ENCODE data around the gene VILL. TPM values are rescaled to one million over a fixed set of nuclear protein-coding genes. Genes with fewer than 3 reads are reported as not detected.
"Not testable (repeated sequence)": the region's sequence is repeated elsewhere in the genome, so short reads cannot be mapped to it uniquely, and the experiment has no call there.

Gene VILL
- polyA plus RNA-seq, 1 donor = 9.9 TPM

DNA sequence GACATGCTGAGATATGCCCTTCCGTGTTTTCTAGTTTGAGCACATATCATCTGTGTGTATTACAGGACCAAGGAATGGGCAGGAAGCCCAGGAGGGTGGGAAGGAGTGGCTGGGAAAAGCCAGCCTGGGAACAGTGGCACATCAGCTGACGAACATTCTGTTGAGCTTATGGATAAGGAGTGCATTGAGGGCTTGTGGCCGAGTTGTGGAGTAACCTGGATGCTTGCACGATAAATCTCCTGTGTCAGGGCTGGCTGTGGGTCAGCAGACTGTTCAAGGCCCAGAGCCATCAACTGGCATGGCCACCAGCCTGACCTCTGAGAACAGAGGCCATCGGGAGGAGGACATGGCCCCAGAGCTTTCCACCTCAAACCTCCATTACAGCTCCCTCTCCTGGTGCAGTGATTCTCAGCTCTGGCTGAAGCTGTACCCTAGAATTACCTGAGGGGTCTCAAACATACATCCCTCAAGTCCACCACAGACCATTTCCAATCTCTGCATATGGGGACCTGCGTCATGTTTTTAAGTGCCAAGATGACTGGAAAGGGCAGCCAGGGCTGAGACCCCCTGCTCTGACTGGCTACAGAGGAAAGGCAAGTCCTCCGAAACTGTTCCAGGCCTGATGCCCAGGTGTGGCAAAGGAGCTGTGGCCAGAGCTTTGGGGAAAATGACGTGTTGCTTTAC, 4.8 kb upstream of the VILL start:
- no peak for DNase-seq

DNA sequence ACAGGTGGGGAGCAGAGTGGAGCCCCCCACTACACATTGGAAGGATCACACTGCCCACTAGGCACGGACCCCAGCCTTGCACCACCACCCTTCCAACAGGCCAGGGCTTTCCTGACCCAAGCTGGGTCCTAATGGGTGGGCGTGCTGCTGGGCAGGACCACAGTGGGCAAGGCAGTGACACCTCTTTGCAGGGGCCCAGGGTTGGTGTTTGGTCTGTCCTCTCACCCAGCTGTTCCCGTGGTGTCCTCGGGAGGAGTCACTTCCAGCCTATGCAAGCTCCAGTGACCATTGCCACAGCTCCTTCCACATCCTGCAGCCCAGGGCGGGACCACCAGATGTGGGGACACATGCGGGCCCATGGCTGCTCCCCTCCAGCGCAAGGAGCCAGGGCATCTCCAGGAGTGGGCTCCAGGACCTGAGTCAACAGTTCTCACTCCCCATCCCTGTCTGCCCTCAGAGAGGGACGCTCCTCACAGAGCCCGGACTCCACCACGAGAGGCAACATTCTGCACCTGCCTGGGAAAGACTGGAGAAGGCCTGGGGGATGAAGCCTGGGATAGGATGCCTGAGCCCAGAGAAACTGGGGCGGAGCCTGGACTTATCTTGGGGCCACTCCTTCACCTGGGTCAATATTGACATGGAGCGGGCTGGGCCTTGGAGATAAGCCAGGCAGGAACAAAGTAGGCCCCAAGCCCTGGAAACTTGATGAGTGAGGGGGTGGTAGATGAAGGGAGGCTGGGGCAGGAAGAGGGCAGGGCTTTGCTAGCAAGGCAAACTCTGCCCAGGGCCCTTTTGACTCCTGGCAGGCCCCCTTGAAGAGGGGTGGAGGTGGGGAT, 3.9 kb upstream of the VILL start:
- no peak for DNase-seq

DNA sequence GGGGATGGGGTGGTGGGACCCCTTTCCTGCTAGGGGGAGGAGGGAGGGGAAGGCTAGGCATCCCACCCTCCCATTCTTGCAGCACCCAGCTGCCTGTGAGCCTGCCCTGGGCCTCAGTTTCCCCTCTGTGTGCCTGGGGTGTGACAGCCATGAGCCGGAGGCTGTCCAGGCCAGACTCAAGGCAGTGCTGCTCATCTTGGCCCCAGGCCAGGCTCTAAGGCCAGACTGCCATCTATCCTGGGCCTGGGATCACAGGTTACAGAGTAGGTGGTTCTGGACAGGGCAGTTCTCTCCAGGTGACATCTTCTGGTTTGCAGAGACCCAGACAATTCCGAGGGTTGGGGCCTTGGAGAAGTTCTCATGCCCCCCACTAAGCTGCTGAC, 3.3 kb upstream of the VILL start:
- DNase-seq = no peak

DNA sequence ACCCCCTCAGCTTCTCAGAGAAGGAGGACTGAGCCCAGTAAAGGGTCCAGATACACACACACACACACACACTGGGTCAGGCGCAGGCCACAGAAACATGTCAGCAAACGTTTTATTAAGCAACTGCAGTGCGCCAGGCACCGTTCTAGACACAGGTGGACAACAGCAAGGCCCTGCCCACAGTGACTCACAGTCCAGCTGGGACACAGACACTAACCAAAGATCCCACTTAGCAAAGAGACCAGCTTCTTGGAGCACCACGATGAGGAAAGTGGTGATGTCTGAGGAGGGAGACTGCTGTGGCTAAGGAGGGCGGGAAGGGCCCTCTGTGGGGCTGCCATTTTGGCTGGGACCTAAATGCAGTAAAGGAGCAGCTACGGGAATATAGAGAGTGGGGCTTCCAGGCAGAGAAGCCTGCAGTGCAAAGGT, 2.8 kb upstream of the VILL start:
- no peak for DNase-seq

DNA sequence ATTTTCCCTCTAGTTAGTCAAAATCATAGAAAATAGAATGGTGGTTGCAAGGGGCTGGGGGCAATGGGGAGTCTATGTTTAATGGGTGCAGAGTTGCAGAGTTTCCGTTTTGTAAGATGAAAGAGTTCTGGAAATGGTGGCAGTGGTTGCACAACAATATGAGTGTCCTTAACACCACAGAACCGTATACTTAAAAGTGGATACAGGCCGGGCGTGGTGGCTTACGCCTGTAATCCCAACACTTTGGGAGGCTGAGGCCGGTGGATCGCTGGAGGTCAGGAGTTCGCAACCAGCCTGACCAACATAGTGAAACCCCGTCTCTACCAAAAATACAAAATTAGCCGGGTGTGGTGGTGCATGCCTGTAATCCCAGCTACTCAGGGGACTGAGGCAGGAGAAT, 2.2 kb upstream of the VILL start:
- DNase-seq = not testable (repeated sequence)

DNA sequence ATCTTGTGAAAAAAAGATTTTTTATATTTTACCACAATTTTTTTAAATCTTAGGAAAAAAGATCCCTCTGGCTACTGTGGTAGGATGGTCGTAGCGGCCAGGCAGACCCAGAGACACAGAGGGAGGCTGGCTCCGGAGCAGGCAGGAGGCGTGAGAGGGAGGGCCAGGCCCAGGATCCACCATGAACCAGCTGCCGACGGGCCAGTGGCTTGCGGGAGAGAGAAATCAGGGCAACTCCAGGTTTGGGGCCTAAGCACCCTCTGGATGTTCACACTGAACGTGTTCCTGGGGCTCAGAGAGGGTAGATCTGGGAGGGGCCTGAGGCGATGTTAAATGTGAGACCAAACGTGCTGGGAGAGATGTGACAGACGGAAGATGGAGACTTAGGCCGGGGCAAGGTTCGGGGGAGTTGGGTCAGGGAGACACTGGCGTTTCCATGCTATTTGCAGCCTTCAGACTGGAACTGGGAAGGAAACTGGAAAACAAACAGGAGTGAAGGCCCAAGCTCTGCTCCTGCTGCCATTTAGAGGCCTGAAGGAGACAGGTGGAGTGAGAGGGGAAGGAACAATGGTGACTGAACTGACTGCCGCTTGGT, 1.6 kb upstream of the VILL start:
- no peak for DNase-seq

DNA sequence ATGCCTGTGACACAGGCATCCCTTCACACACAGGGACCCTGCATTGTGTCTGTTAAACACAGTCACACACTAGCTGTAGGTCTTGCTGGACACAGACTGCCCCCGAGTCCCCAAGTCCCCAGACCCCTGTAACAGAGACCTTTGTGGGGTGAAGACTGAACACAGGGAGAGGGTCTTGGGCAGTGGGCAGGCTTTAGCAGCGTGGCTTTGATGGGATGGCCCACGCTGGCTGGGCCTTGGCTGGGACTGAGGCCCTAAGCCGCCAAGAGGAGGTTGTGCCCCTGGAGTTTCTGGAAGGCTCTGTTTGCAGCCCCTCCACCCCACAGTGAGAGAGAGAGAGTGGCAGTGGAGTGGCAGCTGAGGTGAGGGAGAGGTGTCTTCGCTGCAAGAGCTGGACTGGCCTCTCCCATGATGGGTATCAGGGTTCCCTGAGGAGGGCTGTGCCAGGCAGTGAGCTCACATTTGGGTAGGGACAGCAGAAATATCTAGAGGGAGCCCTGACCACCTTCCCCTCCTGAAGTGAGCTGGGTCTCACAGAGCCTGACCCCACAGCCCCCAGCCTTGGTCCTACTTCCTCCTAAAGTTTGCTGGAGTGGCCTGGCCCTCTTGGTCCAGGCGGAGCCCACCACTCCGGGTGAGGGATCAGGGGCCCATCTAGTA, 635 bp upstream of the VILL start:
- no peak for DNase-seq

DNA sequence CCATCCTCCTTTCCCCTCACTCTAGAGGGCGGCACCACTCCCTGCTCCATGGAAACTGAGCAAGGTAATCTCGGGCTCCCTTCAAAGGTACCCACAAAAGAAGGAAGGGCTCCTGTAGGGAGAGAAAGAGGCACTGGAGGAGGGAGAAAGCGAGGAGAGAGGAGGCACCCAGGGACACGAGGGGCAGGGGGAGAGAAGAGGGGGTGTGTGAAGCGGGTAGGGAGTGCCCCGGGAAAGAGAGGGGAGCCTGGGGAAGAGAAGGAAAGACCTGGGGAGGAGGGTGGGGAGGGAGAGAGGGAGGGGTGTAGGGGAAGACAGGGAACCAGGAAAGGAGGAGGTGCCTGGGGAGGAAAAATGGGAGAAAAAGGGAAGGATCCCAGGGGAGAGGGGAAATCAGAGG, 523 bp downstream of the VILL start:
- no peak for DNase-seq

DNA sequence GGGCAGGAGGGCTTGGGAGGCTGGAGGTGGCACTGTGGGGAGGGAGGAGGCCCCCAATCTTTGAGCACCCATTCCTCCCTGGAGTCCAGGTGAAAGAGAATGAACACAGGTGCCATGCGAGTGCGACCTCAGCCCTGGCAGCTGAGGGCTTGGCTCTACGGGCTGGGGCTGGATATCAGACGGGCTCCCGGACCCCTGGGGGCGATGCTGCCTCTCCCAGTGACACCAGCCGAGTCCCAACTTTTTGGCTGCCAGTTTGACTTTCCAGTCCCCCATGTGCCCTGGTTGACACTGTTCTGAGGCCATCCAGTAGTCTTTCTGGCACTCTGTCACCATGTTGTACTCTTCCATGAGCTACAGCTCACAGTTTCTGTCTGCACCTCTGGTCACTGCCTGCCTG, 1.2 kb downstream of the VILL start:
- DNase-seq = no peak

DNA sequence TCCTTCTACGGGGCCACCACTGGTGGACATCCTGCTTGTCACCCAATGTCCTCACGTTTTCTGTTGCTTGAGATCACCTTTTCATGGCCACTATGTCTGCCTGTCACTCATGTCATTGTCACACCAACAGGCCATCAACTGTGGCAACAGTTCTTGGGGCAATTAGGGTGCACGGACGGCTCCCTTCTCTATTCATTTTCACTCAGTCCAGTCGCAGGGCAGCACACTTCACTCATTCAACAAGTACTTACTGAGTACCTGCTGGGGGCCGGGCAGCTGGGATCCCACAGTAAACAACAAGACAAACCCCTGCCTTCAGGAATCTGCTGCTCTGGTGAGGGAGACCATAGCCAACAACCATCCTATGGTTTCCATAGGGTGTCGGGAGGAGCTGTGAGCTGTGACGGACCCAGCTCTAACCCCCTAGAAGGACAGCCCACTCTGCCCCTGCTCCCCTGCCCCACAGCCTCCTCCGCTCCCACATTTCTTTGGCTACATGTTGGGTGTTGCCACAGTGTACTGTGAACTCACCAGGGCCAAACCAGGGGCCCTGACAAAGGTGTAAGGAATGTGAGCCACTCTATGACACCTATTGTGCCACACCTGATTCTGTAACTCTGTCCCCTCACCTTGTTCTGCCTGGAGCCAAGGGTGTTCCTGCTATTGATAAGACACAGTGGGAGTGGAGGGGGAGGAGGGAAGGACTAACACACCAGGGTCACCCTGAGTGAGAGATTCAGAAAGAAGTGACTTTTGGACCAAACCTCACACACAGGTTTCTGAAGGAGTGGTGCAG, 1.9 kb downstream of the VILL start:
- DNase-seq = no peak

DNA sequence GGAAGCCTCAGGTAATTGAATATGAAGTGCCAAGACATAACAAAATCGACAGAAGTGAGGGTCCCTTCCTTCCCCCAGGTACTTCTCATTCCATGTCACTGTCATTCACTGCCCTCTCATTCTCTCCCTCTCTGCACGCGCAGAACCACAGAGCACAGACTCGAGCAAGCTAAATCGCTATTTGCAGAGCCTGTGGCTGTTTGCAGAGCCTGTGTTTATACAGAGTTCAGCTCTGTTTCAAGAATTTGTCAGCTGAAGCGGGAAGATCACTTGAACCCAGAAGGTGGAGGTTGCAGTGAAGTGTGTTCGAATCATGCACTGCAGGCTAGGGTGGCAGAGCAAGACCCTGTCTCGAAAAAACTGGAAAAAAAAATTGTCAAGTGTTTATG, 2.5 kb downstream of the VILL start:
- DNase-seq = no peak

DNA sequence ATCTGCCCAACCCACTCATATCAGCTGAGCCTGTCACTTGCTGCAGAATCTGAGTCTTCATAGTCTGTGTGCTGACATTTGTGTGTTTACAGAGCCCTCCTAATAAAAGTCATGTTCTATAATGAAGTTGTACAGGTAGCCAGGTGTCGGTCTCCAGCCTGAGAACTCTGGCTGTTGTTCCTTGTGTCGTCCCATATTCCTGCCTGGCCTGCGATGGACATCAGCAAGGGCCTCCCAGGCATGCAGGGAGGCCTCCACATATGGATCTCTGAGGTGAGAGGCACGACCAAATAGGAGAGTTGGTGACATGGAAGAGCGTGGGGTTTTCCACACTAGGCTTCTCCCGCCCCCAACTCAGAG, 2.9 kb downstream of the VILL start:
- DNase-seq = no peak

DNA sequence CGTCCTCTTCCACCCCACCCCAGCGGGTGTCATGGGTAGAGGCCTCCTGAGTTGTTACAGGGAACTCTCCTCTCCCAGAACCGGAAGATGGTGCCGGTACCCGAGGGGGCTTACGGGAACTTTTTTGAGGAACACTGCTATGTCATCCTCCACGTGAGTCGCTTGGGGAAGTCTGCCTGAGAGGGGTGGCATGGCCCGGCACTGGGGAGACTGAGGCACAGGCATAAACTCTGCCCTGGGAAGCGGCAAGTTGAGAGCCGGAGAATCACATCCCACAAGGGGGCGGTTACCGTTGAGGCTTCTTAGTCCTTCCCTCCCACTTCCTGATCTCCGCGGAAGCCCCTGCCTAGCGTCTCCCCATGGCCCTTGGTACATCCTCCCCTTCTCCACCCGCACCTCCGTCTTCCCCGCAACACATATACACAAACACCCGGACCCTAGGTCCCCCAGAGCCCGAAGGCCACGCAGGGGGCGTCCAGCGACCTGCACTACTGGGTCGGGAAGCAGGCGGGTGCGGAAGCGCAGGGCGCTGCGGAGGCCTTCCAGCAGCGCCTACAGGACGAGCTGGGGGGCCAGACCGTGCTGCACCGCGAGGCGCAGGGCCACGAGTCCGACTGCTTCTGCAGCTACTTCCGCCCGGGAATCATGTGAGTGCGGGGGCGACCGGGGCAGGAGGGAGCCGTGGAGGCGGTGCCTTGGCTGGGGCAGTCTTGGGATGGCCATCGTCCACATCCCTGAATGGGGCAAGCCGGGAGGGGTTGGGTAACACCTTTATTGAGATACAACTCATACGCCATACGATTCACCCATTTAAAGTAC, 3.4 kb downstream of the VILL start:
- peak; percentile 60 for DNase-seq

DNA sequence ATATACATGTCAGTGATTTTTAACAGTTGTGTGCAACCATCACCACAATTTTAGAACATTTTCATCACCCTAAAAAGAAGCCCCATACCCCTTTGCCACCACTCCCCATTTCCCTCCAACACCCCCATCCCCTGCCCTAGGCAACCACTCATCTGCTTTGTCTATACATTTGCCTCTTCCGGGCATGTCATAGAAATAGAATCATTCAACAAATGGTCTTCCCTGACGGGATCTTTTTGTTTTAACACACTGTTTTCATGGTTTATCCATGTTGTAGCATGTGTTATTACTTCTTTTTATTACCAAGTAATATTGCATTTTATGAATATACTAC, 4.0 kb downstream of the VILL start:
- no peak for DNase-seq

DNA sequence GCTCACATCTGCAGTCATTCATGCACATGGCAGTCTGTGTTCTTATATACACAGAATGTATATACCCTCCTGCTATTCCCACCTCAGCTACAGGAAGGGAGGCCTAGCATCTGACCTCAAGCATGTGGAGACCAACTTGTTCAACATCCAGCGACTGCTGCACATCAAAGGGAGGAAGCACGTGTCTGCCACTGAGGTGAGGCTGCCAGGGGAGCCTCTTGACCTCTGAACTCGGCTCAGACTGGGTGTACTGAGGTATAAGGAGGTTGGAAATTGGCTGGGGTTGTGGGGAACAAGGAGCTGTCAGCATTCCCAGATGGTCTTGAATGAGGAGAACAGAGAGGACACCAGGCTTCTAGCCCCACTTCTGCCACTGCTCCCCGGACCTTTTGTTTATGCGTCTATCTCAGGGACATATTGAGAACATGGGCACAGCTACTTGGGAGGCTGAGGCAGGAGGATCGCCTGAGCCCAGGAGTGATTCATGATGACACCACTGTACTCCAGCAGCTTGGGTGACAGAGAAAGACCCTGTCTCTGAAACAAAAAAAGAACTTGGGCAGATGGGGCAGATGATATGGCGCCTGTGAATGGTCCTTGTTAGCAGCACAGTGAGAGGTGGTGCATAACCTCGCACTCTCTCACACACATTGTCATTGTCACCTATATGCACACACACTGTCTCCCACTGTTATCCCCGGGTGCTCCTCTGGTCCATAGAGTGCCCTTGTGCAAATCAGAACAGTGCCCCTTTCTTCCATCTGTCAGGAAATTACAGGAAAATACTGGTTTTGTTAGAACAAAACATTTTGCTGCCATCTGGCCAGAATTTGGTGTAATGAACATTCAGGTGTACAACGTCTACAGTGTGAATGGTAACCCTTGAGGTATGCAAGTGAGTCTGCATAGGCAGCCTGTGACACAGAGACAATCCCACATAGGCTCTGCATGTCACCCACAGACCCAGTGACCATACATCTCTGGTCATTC, 5.4 kb downstream of the VILL start:
- no peak for DNase-seq

DNA sequence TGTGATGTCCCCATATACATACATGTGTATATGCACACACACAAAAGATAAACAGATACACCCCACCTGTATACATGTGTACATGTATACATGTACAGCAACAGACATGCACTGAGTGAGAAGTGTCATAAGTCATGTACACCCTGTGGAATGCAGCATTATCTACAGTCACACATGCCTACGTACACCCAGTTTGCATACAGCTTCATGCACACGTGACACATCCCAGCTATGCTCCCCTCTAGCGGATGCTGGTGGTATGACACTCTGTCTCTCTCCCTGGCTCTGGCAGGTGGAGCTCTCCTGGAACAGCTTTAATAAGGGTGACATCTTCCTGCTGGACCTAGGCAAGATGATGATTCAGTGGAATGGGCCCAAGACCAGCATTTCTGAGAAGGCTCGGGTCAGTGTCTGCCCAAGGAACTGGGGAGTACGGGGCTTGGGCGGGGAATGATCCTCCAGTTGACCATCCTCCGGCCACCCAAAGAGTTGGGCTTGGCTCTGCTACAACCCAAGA, 6.3 kb downstream of the VILL start:
- peak; percentile 80 for DNase-seq

DNA sequence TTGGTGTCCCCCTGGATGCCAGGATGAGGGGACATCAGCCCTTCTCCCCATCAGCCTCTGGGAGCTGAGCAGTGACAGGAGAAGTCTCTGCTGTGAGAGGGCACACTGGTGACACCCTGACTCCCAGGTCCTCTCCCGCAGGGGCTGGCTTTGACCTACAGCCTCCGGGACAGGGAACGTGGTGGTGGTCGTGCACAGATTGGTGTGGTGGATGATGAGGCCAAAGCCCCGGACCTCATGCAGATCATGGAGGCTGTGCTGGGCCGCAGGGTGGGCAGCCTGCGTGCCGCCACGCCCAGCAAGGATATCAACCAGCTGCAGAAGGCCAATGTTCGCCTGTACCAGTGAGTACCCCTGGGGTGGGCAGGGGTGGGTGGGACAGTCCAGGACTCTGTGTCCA, 6.8 kb downstream of the VILL start:
- DNase-seq = no peak

DNA sequence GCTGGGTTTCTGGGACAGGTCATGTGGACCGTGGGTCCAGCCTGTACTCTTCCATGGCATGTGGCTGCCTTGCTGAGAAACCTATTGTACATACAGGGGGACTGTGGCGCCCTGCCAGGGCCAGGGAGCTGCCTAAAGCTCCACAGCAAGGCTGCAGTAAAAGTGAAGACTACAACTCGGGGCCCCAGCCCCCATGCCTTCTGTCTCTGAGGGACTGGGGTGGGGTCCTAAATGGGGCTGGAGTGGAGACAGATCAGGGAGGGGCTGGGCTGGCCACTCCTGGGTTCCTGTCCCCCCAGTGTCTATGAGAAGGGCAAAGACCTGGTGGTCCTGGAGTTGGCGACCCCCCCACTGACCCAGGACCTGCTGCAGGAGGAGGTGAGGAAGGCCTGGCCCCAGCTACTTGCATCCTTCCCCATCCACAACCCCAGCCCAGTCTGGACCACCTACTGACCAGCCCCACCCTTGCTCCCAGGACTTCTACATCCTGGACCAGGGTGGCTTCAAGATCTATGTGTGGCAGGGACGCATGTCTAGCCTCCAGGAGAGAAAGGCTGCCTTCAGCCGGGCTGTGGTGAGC, 7.3 kb downstream of the VILL start:
- DNase-seq = no peak

DNA sequence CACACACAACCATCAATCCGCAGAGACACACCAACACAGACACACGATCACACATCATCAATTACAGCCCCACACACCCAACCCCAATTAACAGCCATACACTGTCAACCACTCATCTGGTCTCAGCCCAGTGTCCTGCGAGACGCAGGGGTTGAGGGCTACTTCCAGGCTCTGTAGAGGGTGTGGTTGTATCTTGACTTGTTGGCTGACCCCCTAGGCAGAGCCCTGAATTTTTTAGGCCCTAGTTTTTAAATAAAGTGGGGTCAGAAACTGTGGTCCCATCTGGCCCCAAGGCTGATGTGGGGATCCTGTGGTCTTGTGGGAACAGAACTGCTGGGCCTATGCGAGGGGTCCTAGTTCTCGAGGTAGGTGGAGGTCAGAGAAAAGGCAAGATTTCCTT, 9.2 kb downstream of the VILL start:
- DNase-seq = no peak

Measured in left kidney (tissue), 2 donors.